WERI-Rb-1 (cell line): ENCODE results near the gene SLAMF7.

Experiments used
- DNase-seq: peaks from one replicate; pipeline ENCODE4 v3.0.0-alpha.2; 2020
- H3K27ac ChIP-seq: fragments of 250-450 bp; sonication (Bioruptor Pico); 2 replicates; pipeline ENCODE4 v1.5.1; 2020; ENCODE audit warnings: mild to moderate bottlenecking, moderate library complexity
- H3K27me3 ChIP-seq: fragments of 250-450 bp; sonication (Bioruptor Pico); 2 replicates; pipeline ENCODE4 v1.5.1; 2021; ENCODE audit warnings: mild to moderate bottlenecking, low read depth, moderate library complexity; ENCODE audit not compliant: insufficient read depth, severe bottlenecking
- H3K36me3 ChIP-seq: fragments of 250-450 bp; sonication (Bioruptor Pico); 2 replicates; pipeline ENCODE4 v1.5.1; 2020; ENCODE audit warnings: mild to moderate bottlenecking, moderate library complexity
- H3K4me3 ChIP-seq: 2 replicates; pipeline ENCODE4 v1.5.1; 2011; ENCODE audit warnings: low read depth, mild to moderate bottlenecking, control low read depth, low read length
- H3K9me3 ChIP-seq: fragments of 250-450 bp; sonication (Bioruptor Pico); 2 replicates; pipeline ENCODE4 v1.5.1; 2021; ENCODE audit warnings: mild to moderate bottlenecking, moderate library complexity; ENCODE audit not compliant: severe bottlenecking
- TF ChIP-seq, protein P1 (sequence below): IDR thresholded peaks from 2 replicates; pipeline ENCODE4 v1.5.1; 2011; ENCODE audit warnings: low read depth, mild to moderate bottlenecking, control low read depth, inconsistent platforms, low read length

SLAMF7 gene

DNA sequence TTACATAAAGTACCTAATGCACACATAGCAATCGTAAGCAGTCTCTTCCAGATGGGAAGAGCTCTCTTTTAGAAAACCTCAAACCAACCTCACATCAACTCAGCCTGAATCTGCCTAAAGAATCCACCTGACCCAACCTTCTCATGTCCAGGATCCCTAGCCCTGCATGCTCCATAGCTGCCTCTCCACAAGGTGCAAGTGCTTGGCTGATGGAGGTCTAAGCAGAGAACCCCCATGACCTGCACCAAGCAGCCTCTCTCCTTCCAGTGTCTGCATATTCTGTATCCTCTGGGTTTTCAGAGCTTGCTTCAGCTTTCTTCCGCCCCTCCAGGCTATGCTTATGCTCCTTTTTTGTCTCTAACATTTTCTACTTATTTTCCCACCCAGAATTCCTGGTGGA is 59.4 kb downstream of the SLAMF7 start:
- H3K27ac ChIP-seq, result no peak overlapping the region
- TF ChIP-seq, protein P1, sequence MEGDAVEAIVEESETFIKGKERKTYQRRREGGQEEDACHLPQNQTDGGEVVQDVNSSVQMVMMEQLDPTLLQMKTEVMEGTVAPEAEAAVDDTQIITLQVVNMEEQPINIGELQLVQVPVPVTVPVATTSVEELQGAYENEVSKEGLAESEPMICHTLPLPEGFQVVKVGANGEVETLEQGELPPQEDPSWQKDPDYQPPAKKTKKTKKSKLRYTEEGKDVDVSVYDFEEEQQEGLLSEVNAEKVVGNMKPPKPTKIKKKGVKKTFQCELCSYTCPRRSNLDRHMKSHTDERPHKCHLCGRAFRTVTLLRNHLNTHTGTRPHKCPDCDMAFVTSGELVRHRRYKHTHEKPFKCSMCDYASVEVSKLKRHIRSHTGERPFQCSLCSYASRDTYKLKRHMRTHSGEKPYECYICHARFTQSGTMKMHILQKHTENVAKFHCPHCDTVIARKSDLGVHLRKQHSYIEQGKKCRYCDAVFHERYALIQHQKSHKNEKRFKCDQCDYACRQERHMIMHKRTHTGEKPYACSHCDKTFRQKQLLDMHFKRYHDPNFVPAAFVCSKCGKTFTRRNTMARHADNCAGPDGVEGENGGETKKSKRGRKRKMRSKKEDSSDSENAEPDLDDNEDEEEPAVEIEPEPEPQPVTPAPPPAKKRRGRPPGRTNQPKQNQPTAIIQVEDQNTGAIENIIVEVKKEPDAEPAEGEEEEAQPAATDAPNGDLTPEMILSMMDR, result no peak
- no peaks in the 10 kb centered on the region for H3K9me3 ChIP-seq
- H3K36me3 ChIP-seq, result no peaks in the 10 kb centered on the region
- H3K27me3 ChIP-seq, result peaks cover 98% of the 10 kb centered on the region
- no peak overlapping the region for H3K4me3 ChIP-seq
- DNase-seq, result no peak

DNA sequence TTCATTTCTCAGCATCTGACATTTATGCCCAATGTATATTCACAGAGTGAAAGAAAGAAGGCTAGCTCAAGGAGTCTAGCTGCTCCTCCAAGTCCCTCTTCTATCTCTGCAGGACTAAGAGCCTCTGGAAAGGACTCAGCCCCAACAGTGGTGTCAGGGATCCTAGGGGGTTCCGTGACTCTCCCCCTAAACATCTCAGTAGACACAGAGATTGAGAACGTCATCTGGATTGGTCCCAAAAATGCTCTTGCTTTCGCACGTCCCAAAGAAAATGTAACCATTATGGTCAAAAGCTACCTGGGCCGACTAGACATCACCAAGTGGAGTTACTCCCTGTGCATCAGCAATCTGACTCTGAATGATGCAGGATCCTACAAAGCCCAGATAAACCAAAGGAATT is 60.6 kb downstream of the SLAMF7 start:
- Histone ChIP-seq H3K4me3 (no peak overlapping the region), H3K27me3 (peaks cover 98% of the 10 kb centered on the region), H3K36me3 (no peaks in the 10 kb centered on the region), H3K9me3 (no peaks in the 10 kb centered on the region), H3K27ac (no peak overlapping the region)
- DNase-seq, result no peak
- TF ChIP-seq, protein P1, result no peak

DNA sequence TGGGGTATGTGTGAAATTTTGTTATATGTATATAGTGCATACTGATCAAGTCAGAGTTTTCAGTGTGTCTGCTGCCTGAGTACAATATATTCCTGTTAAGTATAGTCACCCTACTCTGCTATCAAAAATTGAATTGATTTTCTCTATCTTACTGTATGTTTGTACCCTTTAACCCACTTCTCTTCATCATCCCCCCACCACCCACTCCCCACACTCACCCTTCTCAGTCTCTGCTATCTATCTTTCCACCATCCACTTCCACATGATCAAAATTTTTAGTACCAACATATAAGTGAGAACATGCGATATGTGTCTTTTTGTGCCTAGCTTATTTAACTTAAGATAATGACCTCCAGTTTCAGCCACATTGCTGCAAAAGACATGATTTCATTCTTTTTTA is 61.1 kb downstream of the SLAMF7 start:
- DNase-seq, result no peak
- Histone ChIP-seq H3K27me3 (peaks cover 95% of the 10 kb centered on the region), H3K36me3 (no peaks in the 10 kb centered on the region), H3K4me3 (no peak overlapping the region), H3K9me3 (no peaks in the 10 kb centered on the region), H3K27ac (no peak overlapping the region)
- TF ChIP-seq, protein P1, result no peak

DNA sequence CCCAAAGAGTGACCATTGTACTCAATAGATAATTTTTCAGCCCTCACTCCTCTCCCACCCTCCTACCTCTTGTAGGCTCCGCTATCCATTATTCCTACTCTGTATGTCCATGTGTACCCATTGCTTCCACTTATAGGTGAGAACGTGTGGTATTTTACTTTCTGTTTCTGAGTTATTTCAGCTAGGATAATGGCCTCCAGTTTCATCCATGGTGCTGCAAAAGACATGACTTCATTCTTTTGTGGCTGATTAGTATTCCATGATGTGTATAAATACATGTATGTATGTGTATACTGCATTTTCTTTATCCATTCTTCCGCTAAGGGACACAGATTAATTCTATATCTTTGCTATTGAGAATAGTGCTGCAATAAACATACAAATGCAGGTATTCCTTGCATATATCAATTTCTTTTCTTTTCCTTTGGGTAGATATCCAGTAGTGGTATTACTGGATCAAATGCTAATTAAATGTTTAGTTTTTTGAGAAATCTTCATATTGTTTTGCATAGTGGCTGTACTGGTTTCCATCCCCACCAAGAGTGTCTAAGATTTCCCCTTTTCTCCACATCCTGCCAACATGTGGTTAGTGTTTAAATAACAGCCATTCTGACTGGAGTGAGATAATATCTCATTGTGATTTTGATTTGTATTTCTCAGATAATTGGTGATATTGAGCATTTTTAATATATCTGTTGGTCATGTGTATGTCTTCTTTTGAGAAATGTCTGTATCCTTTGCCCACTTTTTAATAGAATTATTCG is 61.8 kb downstream of the SLAMF7 start:
- no peak for DNase-seq
- Histone ChIP-seq H3K27ac (no peak overlapping the region), H3K36me3 (no peaks in the 10 kb centered on the region), H3K27me3 (peaks cover 88% of the 10 kb centered on the region), H3K9me3 (no peaks in the 10 kb centered on the region), H3K4me3 (no peak overlapping the region)
- TF ChIP-seq, protein P1, result no peak

DNA sequence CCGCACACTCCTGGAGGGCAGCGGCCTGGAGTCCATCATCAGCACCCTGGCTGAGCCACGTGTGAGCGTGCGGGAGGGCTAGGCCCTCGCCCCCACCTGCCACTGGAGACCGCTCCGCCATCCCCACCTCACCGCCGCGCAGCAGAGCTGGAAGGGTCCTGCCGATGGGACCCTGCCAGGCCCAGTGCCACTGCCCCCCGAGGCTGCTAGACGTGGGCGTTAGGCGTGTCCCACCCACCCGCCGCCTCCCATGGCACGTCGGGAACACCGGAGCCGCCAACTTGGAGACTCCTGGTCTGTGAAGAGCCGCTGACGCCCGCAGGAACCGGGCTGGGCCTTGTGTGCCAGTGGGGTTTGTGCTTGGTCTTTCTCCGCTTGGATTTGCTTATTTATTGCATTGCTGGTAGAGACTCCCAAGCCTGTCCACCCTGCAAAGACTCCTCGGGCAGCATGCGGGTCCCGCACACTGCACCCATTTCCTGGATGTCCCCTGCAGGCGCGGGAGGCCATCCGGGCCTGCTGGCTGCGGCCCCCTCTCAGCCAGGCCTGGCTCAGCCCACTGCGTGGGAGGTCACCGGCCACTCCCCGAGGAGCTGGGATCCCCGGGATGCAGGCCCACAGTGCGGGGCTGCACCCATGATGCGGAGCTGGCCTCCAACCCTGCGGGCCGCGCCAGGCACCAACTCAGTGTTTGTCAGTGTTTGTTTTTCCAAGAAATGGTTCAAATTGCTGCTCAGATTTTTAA is 63.0 kb downstream of the SLAMF7 start:
- DNase-seq, result no peak

More for the DNA sequence above, 63.0 kb downstream of the SLAMF7 start:
- Histone ChIP-seq H3K27ac (no peak overlapping the region), H3K27me3 (peaks cover 76% of the 10 kb centered on the region), H3K36me3 (no peaks in the 10 kb centered on the region), H3K4me3 (no peak overlapping the region), H3K9me3 (peaks cover under 1% of the 10 kb centered on the region)
- TF ChIP-seq, protein P1, result no peak
